HEK293 (cell line): ENCODE results near the gene CALHM3.

Experiments used
- INSM2 ChIP-seq: fragments of 450-650 bp; formaldehyde crosslinking; IDR thresholded peaks from 2 replicates; pipeline ENCODE4 v1.5.1; 2016; ENCODE audit warnings: missing biosample characterization, missing genetic modification characterization
- KLF16 ChIP-seq: fragments of 450-650 bp; formaldehyde crosslinking; IDR thresholded peaks from 2 replicates; pipeline ENCODE4 v1.5.1; 2017; ENCODE audit warnings: missing biosample characterization, missing genetic modification characterization
- SALL2 ChIP-seq: fragments of 450-650 bp; formaldehyde crosslinking; IDR thresholded peaks from 2 replicates; pipeline ENCODE4 v1.5.0; 2017; ENCODE audit warnings: missing biosample characterization, mild to moderate bottlenecking, missing genetic modification characterization, borderline replicate concordance
- TSHZ1 ChIP-seq: fragments of 450-650 bp; formaldehyde crosslinking; IDR thresholded peaks from 2 replicates; pipeline ENCODE4 v1.5.1; 2016; ENCODE audit warnings: missing biosample characterization, missing genetic modification characterization, borderline replicate concordance
- ZBTB1 ChIP-seq: fragments of 450-650 bp; formaldehyde crosslinking; IDR thresholded peaks from 2 replicates; pipeline ENCODE4 v1.5.1; 2016; ENCODE audit warnings: missing biosample characterization, missing genetic modification characterization
- ZBTB10 ChIP-seq: fragments of 450-650 bp; formaldehyde crosslinking; IDR thresholded peaks from 2 replicates; pipeline ENCODE4 v1.5.1; 2016; ENCODE audit warnings: missing biosample characterization, missing genetic modification characterization
- ZBTB6 ChIP-seq: fragments of 450-650 bp; formaldehyde crosslinking; IDR thresholded peaks from 2 replicates; pipeline ENCODE4 v1.5.1; 2017; ENCODE audit warnings: missing biosample characterization, missing genetic modification characterization
- ZNF114 ChIP-seq: fragments of 450-650 bp; formaldehyde crosslinking; IDR thresholded peaks from 2 replicates; pipeline ENCODE4 v1.5.0; 2017; ENCODE audit warnings: missing biosample characterization, missing genetic modification characterization
- ZNF138 ChIP-seq: fragments of 450-650 bp; formaldehyde crosslinking; IDR thresholded peaks from 2 replicates; pipeline ENCODE4 v1.5.1; 2016; ENCODE audit warnings: missing biosample characterization, missing genetic modification characterization, borderline replicate concordance
- ZNF155 ChIP-seq: fragments of 450-650 bp; formaldehyde crosslinking; IDR thresholded peaks from 2 replicates; pipeline ENCODE4 v1.5.1; 2016; ENCODE audit warnings: missing biosample characterization, missing genetic modification characterization
- ZNF184 ChIP-seq: fragments of 450-650 bp; IDR thresholded peaks from 2 replicates; pipeline ENCODE4 v1.5.1; 2018; ENCODE audit warnings: missing biosample characterization, mild to moderate bottlenecking, missing genetic modification characterization
- ZNF302 ChIP-seq: fragments of 450-650 bp; formaldehyde crosslinking; IDR thresholded peaks from 2 replicates; pipeline ENCODE4 v1.5.1; 2016; ENCODE audit warnings: missing biosample characterization, missing genetic modification characterization, low read depth
- ZNF488 ChIP-seq: fragments of 450-650 bp; formaldehyde crosslinking; IDR thresholded peaks from 2 replicates; pipeline ENCODE4 v1.5.1; 2016; ENCODE audit warnings: missing biosample characterization, missing genetic modification characterization
- ZNF521 ChIP-seq: fragments of 450-650 bp; formaldehyde crosslinking; IDR thresholded peaks from 2 replicates; pipeline ENCODE4 v1.5.1; 2017; ENCODE audit warnings: missing biosample characterization, mild to moderate bottlenecking, missing genetic modification characterization
- ZNF670 ChIP-seq: fragments of 450-650 bp; formaldehyde crosslinking; IDR thresholded peaks from 2 replicates; pipeline ENCODE4 v1.5.1; 2016; ENCODE audit warnings: missing biosample characterization, missing genetic modification characterization, low read depth
- ZNF747 ChIP-seq: fragments of 450-650 bp; formaldehyde crosslinking; IDR thresholded peaks from 2 replicates; pipeline ENCODE4 v1.5.1; 2016; ENCODE audit warnings: missing biosample characterization, missing genetic modification characterization
- ZNF768 ChIP-seq: fragments of 450-650 bp; formaldehyde crosslinking; IDR thresholded peaks from 2 replicates; pipeline ENCODE4 v1.5.1; 2018; ENCODE audit warnings: missing biosample characterization, mild to moderate bottlenecking, missing genetic modification characterization
- ZNF785 ChIP-seq: fragments of 450-650 bp; formaldehyde crosslinking; IDR thresholded peaks from 2 replicates; pipeline ENCODE4 v1.5.1; 2016; ENCODE audit warnings: missing biosample characterization, missing genetic modification characterization
- ZNF837 ChIP-seq: fragments of 450-650 bp; formaldehyde crosslinking; IDR thresholded peaks from 2 replicates; pipeline ENCODE4 v1.5.1; 2016; ENCODE audit warnings: missing biosample characterization, missing genetic modification characterization
- ZNF843 ChIP-seq: fragments of 450-650 bp; formaldehyde crosslinking; IDR thresholded peaks from 2 replicates; pipeline ENCODE4 v1.5.1; 2016; ENCODE audit warnings: missing biosample characterization, missing genetic modification characterization

Gene CALHM3

GRCh38 chr10:103491729-103492364, 12.8 kb upstream of the CALHM3 start (continued):
- TF ChIP-seq ZNF768 (tag by site-specific recombination) = no peak
- no peak for TF ChIP-seq ZNF184 (tag by site-specific recombination)
- no peak for TF ChIP-seq ZBTB6
- no peak for TF ChIP-seq ZNF521
- TF ChIP-seq ZNF670 (tag by site-specific recombination) = no peak
- no peak for TF ChIP-seq INSM2 (tag by site-specific recombination)
- peak; percentile 67; the same call in 1 of the 2 replicates for TF ChIP-seq ZBTB10 (tag by site-specific recombination)
- no peak for TF ChIP-seq ZNF155 (tag by site-specific recombination)
- TF ChIP-seq ZNF138 (tag by site-specific recombination) = no peak
- TF ChIP-seq ZNF785 (tag by site-specific recombination) = no peak
- no peak for TF ChIP-seq ZNF747 (tag by site-specific recombination)
- TF ChIP-seq ZNF302 (tag by site-specific recombination) = no peak
- peak; percentile 47; the same call in 1 of the 2 replicates for TF ChIP-seq KLF16
- TF ChIP-seq ZNF488 = no peak
- TF ChIP-seq ZNF843 (tag by site-specific recombination) = no peak
- TF ChIP-seq ZBTB1 (tag by site-specific recombination) = no peak
- no peak for TF ChIP-seq ZNF837 (tag by site-specific recombination)
- no peak for TF ChIP-seq SALL2 (tag by site-specific recombination)
- TF ChIP-seq ZNF114 = no peak
- TF ChIP-seq TSHZ1 = peak; percentile 53; the same call in 1 of the 2 replicates
